B cell (primary cell): ENCODE measurements around the gene DAB2IP. TPM values are rescaled to one million over a fixed set of nuclear protein-coding genes. Genes with fewer than 3 reads are reported as not detected.

ENCODE experiments used
- ATAC-seq: fragments of 200-7000 bp; cut with Tn5 transposase; one replicate; pipeline ENCODE4 v1.10.0; 2021; ENCODE audit warnings: low read depth, mild to moderate bottlenecking, moderate number of reproducible peaks, moderate library complexity
- CTCF ChIA-PET: fragments of 350-600 bp; sonication (Branson Sonifier 250); formaldehyde crosslinking; loops from one replicate; lab custom pipeline; 2021; ENCODE audit warnings: antibody characterized with exemption, inconsistent platforms; lab: Charles Lee
- POLR2A ChIA-PET: fragments of 350-600 bp; sonication (Branson Sonifier 250); formaldehyde crosslinking; loops from one replicate; lab custom pipeline; 2021; ENCODE audit warnings: antibody characterized with exemption; lab: Charles Lee
- DNase-seq: peaks from one replicate; pipeline ENCODE4 v3.0.0; 2013
- H2AFZ ChIP-seq: 2 replicates; pipeline ENCODE4 v1.6.1; 2012; ENCODE audit warnings: mild to moderate bottlenecking, low read depth, low read length; ENCODE audit not compliant: insufficient read depth, poor library complexity, severe bottlenecking
- H3K27ac ChIP-seq, 2 donors: 1 replicate in 1 of 2; 2 replicates in 1 of 2; pipeline ENCODE4 v1.5.1; 2012 to 2013; ENCODE audit warnings: low read length in 2 of 2, mild to moderate bottlenecking in 2 of 2, moderate library complexity in 1 of 2
- H3K27me3 ChIP-seq, 4 experiments: fragments of 200-600 bp in 1 of 4; sonication (generic) in 1 of 4; replicated peaks in 1 of 4; 1 replicate in 2 of 4; 2 replicates in 2 of 4; pipeline versions ENCODE4 v1.6.1 to v1.7.0; 2013 to 2016; ENCODE audit warnings: low read length in 3 of 4, mild to moderate bottlenecking in 2 of 4, mixed read lengths in 1 of 4, moderate library complexity in 1 of 4; ENCODE audit not compliant: insufficient read depth in 4 of 4, control insufficient read depth in 3 of 4; ENCODE audit errors: control extremely low read depth in 1 of 4
- H3K36me3 ChIP-seq, 2 experiments: replicated peaks in 1 of 2; 1 replicate in 1 of 2; 2 replicates in 1 of 2; pipeline versions ENCODE4 v1.6.1 to v1.7.1; 2013; ENCODE audit warnings: low read length in 1 of 2; ENCODE audit not compliant: insufficient read depth in 2 of 2, control insufficient read depth in 1 of 2; ENCODE audit errors: control extremely low read depth in 1 of 2, extremely low read depth in 1 of 2
- H3K4me1 ChIP-seq, 2 donors: fragments of 200-600 bp in 1 of 2; sonication (generic) in 1 of 2; 1 replicate in 1 of 2; 2 replicates in 1 of 2; pipeline versions ENCODE4 v1.5.1 to v1.6.1; 2013 to 2017; ENCODE audit warnings: low read length in 2 of 2; ENCODE audit not compliant: control insufficient read depth in 2 of 2, insufficient read depth in 2 of 2
- H3K4me2 ChIP-seq: replicated peaks from 2 replicates; pipeline ENCODE3; 2012; ENCODE audit warnings: mild to moderate bottlenecking, low read depth, low read length; ENCODE audit not compliant: poor library complexity, severe bottlenecking
- H3K4me3 ChIP-seq, 5 experiments: fragments of 200-600 bp in 1 of 5; sonication (generic) in 1 of 5; 1 replicate in 3 of 5; 2 replicates in 2 of 5; pipeline versions ENCODE4 v1.5.1 to v1.7.0; 2011 to 2016; ENCODE audit warnings: low read length in 4 of 5, mild to moderate bottlenecking in 4 of 5, low read depth in 2 of 5, control low read depth in 1 of 5, moderate library complexity in 1 of 5; ENCODE audit not compliant: insufficient read depth in 1 of 5; ENCODE audit errors: control extremely low read depth in 1 of 5, extremely low read depth in 1 of 5
- H3K79me2 ChIP-seq: fragments of 200-600 bp; sonication (generic); one replicate; pipeline ENCODE4 v1.6.0; 2016; ENCODE audit warnings: low read length; ENCODE audit not compliant: control insufficient read depth, insufficient read depth
- H3K9ac ChIP-seq: fragments of 200-600 bp; sonication (generic); 2 replicates; pipeline ENCODE4 v1.6.1; 2017; ENCODE audit warnings: mild to moderate bottlenecking, low read length, moderate library complexity
- H3K9me3 ChIP-seq, 3 donors: one replicate each; pipeline versions ENCODE4 v1.6.1 to v1.7.1; 2013; ENCODE audit warnings: low read length in 2 of 3; ENCODE audit not compliant: control insufficient read depth in 2 of 3, insufficient read depth in 1 of 3; ENCODE audit errors: control extremely low read depth in 1 of 3
- H4K20me1 ChIP-seq: 2 replicates; pipeline ENCODE4 v1.6.0; 2012; ENCODE audit warnings: mild to moderate bottlenecking, low read length; ENCODE audit not compliant: insufficient read depth, control insufficient read depth, poor library complexity, severe bottlenecking
- H3K27ac Mint-ChIP-seq: one replicate; pipeline ENCODE4 v1.8.0; 2021; ENCODE audit warnings: mixed read lengths
- H3K27me3 Mint-ChIP-seq: one replicate; pipeline ENCODE4 v1.8.0; 2021; ENCODE audit warnings: mixed read lengths
- H3K4me1 Mint-ChIP-seq: one replicate; pipeline ENCODE4 v1.8.0; 2021; ENCODE audit warnings: mixed read lengths
- H3K4me3 Mint-ChIP-seq: one replicate; pipeline ENCODE4 v1.8.0; 2021; ENCODE audit warnings: mixed read lengths
- H3K9me3 Mint-ChIP-seq: one replicate; pipeline ENCODE4 v1.8.0; 2022; ENCODE audit warnings: mixed read lengths; ENCODE audit not compliant: insufficient read depth
- EZH2 ChIP-seq: IDR thresholded peaks from 2 replicates; pipeline ENCODE4 v1.6.1; 2012; ENCODE audit warnings: borderline replicate concordance, low read depth, mild to moderate bottlenecking, moderate library complexity, low read length; ENCODE audit not compliant: insufficient read depth, poor library complexity, severe bottlenecking
- WGBS: methylation state at CpG from one replicate; pipeline ENCODE4 v1.1.5; 2013; ENCODE audit warnings: missing lambda C conversion rate; ENCODE audit not compliant: insufficient coverage; 5-methylcytosine and 5-hydroxymethylcytosine counted together
- intact Hi-C: fragments of 100-400 bp; cut with micrococcal nuclease; formaldehyde crosslinking; loops from one replicate; pipeline ENCODE4 v1.10.0; 2022
- polyA plus RNA-seq: library from polyadenylated mRNA; depleted of rRNA; stranded (reverse); fragments of >200 nt; gene quantifications from 2 replicates; pipeline ENCODE4 v1.2.3, GENCODE V29; 2012
- total RNA-seq, 2 donors: library from RNA; stranded (reverse); fragments of 120-200 nt in 1 of 2; gene quantifications; 1 replicate in 1 of 2; 2 replicates in 1 of 2; pipeline versions ENCODE4 v1.2.3 to v1.2.4, GENCODE V29; 2013 to 2022
- TF ChIP-seq, protein P1 (sequence below): fragments of 200-600 bp; IDR thresholded peaks from one replicate; pipeline ENCODE4 v1.8.0; 2022; ENCODE audit warnings: antibody characterized with exemption, mild to moderate bottlenecking

The DAB2IP gene
- total and polyA plus RNA-seq, 2 donors (not counting 1 experiment from before 2014, with no cell fraction given): 1.1 to 3.9 TPM

DNA sequence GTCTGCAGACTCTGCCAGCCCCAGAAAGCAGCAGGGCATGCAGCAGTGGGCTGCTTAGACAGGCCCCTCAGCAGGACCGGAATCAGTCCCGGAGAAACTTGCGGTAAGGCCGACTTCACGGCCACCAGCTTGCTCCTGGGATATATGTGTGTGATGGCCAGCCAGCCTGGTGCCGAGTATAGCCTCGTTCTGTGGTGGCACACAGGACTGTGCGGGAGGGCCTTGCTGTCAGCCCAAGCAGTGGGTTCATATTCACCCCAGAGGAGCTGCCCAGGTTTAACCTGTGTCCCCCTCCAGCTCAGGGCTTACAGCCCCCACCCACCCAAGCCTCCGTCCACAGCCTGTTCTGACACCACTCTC lies 112.9 kb downstream of the DAB2IP start:
- Mint-ChIP-seq H3K4me1 (no peaks in the 10 kb centered on the region), H3K4me3 (no peak overlapping the region), H3K27me3 (no peaks in the 10 kb centered on the region), H3K9me3 (no peaks in the 10 kb centered on the region), H3K27ac (no peak overlapping the region)
- H3K4me3 ChIP-seq: no peak overlapping the region
- WGBS: 95% methylated on average over 8 of the region's 9 CpGs
- H3K27ac ChIP-seq: no peak overlapping the region
- H3K9me3 ChIP-seq: no peaks in the 10 kb centered on the region
- intact Hi-C loops: no loop called here
- DNase-seq: no peak
- no peaks in the 10 kb centered on the region for H3K27me3 ChIP-seq
- H4K20me1 ChIP-seq: no peaks in the 10 kb centered on the region
- ChIA-PET CTCF (no interaction called here), POLR2A (no interaction called here)
- no peak overlapping the region for H2AFZ ChIP-seq
- no peaks in the 10 kb centered on the region for H3K79me2 ChIP-seq
- ATAC-seq: no peak
- H3K9ac ChIP-seq: no peak overlapping the region
- no peaks in the 10 kb centered on the region for H3K36me3 ChIP-seq
- no peaks in the 10 kb centered on the region for H3K4me1 ChIP-seq
- no peak for TF ChIP-seq EZH2
- TF ChIP-seq, protein P1, sequence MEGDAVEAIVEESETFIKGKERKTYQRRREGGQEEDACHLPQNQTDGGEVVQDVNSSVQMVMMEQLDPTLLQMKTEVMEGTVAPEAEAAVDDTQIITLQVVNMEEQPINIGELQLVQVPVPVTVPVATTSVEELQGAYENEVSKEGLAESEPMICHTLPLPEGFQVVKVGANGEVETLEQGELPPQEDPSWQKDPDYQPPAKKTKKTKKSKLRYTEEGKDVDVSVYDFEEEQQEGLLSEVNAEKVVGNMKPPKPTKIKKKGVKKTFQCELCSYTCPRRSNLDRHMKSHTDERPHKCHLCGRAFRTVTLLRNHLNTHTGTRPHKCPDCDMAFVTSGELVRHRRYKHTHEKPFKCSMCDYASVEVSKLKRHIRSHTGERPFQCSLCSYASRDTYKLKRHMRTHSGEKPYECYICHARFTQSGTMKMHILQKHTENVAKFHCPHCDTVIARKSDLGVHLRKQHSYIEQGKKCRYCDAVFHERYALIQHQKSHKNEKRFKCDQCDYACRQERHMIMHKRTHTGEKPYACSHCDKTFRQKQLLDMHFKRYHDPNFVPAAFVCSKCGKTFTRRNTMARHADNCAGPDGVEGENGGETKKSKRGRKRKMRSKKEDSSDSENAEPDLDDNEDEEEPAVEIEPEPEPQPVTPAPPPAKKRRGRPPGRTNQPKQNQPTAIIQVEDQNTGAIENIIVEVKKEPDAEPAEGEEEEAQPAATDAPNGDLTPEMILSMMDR: no peak
- no peak overlapping the region for H3K4me2 ChIP-seq

DNA sequence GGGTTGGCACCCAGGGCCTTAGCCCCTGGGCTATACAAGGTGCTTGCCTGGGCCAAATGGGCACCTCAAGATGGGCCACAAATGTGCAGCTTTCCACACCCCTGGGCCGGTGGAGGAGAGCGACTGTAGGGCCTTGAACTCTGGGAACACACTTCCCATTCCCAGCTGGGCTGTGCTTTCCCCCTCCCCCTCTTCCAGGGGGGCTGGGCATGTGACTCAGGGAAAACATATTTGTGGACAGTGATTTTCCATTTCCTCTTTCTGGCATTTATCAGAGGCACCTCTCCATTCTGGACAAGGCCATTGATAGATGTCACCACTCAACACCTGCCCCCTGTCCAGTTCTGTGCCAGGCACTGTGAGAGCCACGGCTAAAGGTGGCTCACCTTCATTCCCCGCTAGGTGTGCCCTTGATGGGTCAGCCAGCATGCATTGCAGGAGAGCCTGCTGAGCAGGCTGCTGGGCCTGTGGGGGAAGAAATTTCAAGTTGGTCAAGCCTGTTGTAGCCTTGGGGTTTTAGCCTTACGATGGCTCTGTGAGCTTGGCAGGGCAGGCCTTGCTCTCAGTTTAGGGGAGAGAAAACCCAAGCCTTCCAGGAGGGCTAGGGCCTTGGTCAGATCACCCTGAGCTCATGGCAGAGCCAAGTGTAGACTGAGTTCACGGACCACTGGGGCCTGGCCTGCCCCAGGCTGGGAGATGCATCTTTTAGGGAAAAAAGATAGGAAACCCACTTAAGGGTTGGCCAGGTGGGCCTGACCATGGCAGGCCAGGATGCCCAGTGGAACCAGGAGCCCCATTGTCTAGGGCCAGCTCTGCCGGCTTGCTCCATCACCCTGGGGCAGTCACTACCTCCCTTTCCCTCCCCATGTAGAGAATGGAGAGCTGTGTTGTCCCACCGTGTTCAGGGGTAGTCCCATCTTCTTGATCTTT lies 113.9 kb downstream of the DAB2IP start:
- no peak for DNase-seq
- H3K27me3 Mint-ChIP-seq: no peaks in the 10 kb centered on the region
- no peaks in the 10 kb centered on the region for H4K20me1 ChIP-seq
- no peaks in the 10 kb centered on the region for H3K27me3 ChIP-seq
- intact Hi-C loops: no loop called here
- no peaks in the 10 kb centered on the region for H3K9me3 ChIP-seq
- TF ChIP-seq, protein P1: no peak
- TF ChIP-seq EZH2: no peak
- no peaks in the 10 kb centered on the region for H3K4me1 ChIP-seq
- no peak overlapping the region for H3K27ac ChIP-seq
- H3K4me3 Mint-ChIP-seq: no peak overlapping the region
- peaks cover 3% of the 10 kb centered on the region for H3K4me1 Mint-ChIP-seq
- ATAC-seq: no peak
- H3K4me3 ChIP-seq: no peak overlapping the region
- H3K9me3 Mint-ChIP-seq: no peaks in the 10 kb centered on the region
- H3K9ac ChIP-seq: no peak overlapping the region
- no peaks in the 10 kb centered on the region for H3K36me3 ChIP-seq
- WGBS: 93% methylated on average over 6 of the region's 8 CpGs
- no peak overlapping the region for H3K27ac Mint-ChIP-seq
- H3K79me2 ChIP-seq: no peaks in the 10 kb centered on the region
- H2AFZ ChIP-seq: no peak overlapping the region
- CTCF ChIA-PET: no interaction called here
- POLR2A ChIA-PET: no interaction called here
- no peak overlapping the region for H3K4me2 ChIP-seq
